HepG2 (cell line): ENCODE results near the gene PYGB. TPM values are rescaled to one million over a fixed set of nuclear protein-coding genes. Genes with fewer than 3 reads are reported as not detected.
A peak's percentile ranks its signal among the peaks of the same experiment; 100 is the strongest.

Source experiments
- ADNP ChIP-seq: sonication (generic); formaldehyde crosslinking; IDR thresholded peaks from 2 replicates; pipeline ENCODE4 v1.4.0; 2020; ENCODE audit warnings: missing genetic modification reagents
- ATF5 ChIP-seq: sonication (generic); formaldehyde crosslinking; IDR thresholded peaks from 2 replicates; pipeline ENCODE4 v1.4.0; 2020; ENCODE audit warnings: mild to moderate bottlenecking, low read depth, missing genetic modification reagents
- BCL3 ChIP-seq: sonication (generic); formaldehyde crosslinking; IDR thresholded peaks from 2 replicates; pipeline ENCODE4 v1.5.1; 2020; ENCODE audit warnings: mild to moderate bottlenecking, missing genetic modification reagents, moderate library complexity
- CREB1 ChIP-seq, 2 experiments: fragments of 450-650 bp in 1 of 2; IDR thresholded peaks; 2 replicates each; pipeline ENCODE4 v1.6.1; 2016 to 2017; ENCODE audit warnings: control low read depth in 1 of 2, mild to moderate bottlenecking in 1 of 2, missing compliant biosample characterization in 1 of 2, missing genetic modification characterization in 1 of 2
- CREB3 ChIP-seq: sonication (generic); formaldehyde crosslinking; IDR thresholded peaks from 2 replicates; pipeline ENCODE4 v1.5.0; 2020; ENCODE audit warnings: missing genetic modification reagents
- FOXJ3 ChIP-seq: sonication (generic); formaldehyde crosslinking; IDR thresholded peaks from 2 replicates; pipeline ENCODE4 v1.4.0; 2020; ENCODE audit warnings: missing genetic modification reagents, mild to moderate bottlenecking, borderline replicate concordance
- GPBP1L1 ChIP-seq: sonication (generic); formaldehyde crosslinking; IDR thresholded peaks from 2 replicates; pipeline ENCODE4 v1.5.0; 2020; ENCODE audit warnings: mild to moderate bottlenecking, missing genetic modification reagents
- IKZF4 ChIP-seq: sonication (generic); formaldehyde crosslinking; IDR thresholded peaks from 2 replicates; pipeline ENCODE4 v1.5.1; 2020; ENCODE audit warnings: borderline replicate concordance, mild to moderate bottlenecking, low read depth, missing genetic modification reagents; ENCODE audit errors: not compliant biosample characterization
- KAT2B ChIP-seq: fragments of 150-350 bp; IDR thresholded peaks from 2 replicates; pipeline ENCODE4 v1.6.1; 2014; ENCODE audit warnings: low read depth, low read length, borderline replicate concordance
- MED1 ChIP-seq: sonication (generic); formaldehyde crosslinking; IDR thresholded peaks from 2 replicates; pipeline ENCODE4 v1.4.0; 2020; ENCODE audit warnings: missing genetic modification reagents
- MTF2 ChIP-seq: sonication (generic); formaldehyde crosslinking; IDR thresholded peaks from 2 replicates; pipeline ENCODE4 v1.5.0; 2020; ENCODE audit warnings: missing genetic modification reagents, borderline replicate concordance
- MXD1 ChIP-seq: sonication (generic); formaldehyde crosslinking; IDR thresholded peaks from 2 replicates; pipeline ENCODE4 v1.4.0; 2020; ENCODE audit warnings: mild to moderate bottlenecking, missing genetic modification reagents
- NR0B2 ChIP-seq: sonication (generic); formaldehyde crosslinking; IDR thresholded peaks from 2 replicates; pipeline ENCODE4 v1.4.0; 2020; ENCODE audit warnings: mild to moderate bottlenecking, missing genetic modification reagents
- PRPF4 ChIP-seq: fragments of 200-400 bp; formaldehyde crosslinking; IDR thresholded peaks from 2 replicates; pipeline ENCODE4 v1.6.1; 2016; ENCODE audit warnings: low read length, low read depth; ENCODE audit not compliant: poor library complexity, severe bottlenecking
- SP5 ChIP-seq: IDR thresholded peaks from 2 replicates; pipeline ENCODE4 v1.6.1; 2016; ENCODE audit warnings: low read depth, borderline replicate concordance
- SPEN ChIP-seq: sonication (generic); formaldehyde crosslinking; IDR thresholded peaks from 2 replicates; pipeline ENCODE4 v1.5.1; 2020; ENCODE audit warnings: low read depth, mild to moderate bottlenecking, missing genetic modification reagents
- ZBTB21 ChIP-seq: sonication (generic); formaldehyde crosslinking; IDR thresholded peaks from 2 replicates; pipeline ENCODE4 v1.4.0; 2020; ENCODE audit warnings: missing genetic modification reagents
- ZBTB3 ChIP-seq: sonication (generic); formaldehyde crosslinking; IDR thresholded peaks from 2 replicates; pipeline ENCODE4 v1.4.0; 2020; ENCODE audit warnings: low read depth, mild to moderate bottlenecking, moderate library complexity, missing genetic modification reagents, borderline replicate concordance
- ZNF251 ChIP-seq: sonication (generic); formaldehyde crosslinking; IDR thresholded peaks from 2 replicates; pipeline ENCODE4 v1.9.0; 2021; ENCODE audit warnings: mild to moderate bottlenecking, missing genetic modification reagents
- ZNF446 ChIP-seq: sonication (generic); formaldehyde crosslinking; IDR thresholded peaks from 2 replicates; pipeline ENCODE4 v1.5.0; 2020; ENCODE audit warnings: mild to moderate bottlenecking, missing genetic modification reagents
- ZNF772 ChIP-seq: sonication (generic); formaldehyde crosslinking; IDR thresholded peaks from 2 replicates; pipeline ENCODE4 v1.5.0; 2020; ENCODE audit warnings: mild to moderate bottlenecking, missing genetic modification reagents
- polyA plus RNA-seq, 8 experiments: library from polyadenylated mRNA; depleted of rRNA in 3 of 8; stranded (reverse) in 7 of 8; unstranded in 1 of 8; fragments of >200 nt; fragmentation: Illumina TruSeq in 4 of 8; extraction: Trizol in 4 of 8; gene quantifications; 2 replicates each; pipeline versions ENCODE4 v1.2.1 to v1.2.3, GENCODE V29; 2011 to 2016; ENCODE audit warnings: low read depth in 4 of 8, missing spikeins in 1 of 8, mixed read lengths in 1 of 8; ENCODE audit not compliant: insufficient read depth in 1 of 8
- total RNA-seq, 5 experiments: library from RNA; depleted of rRNA; stranded (reverse); fragments of >200 nt; fragmentation: Illumina TruSeq; extraction: Trizol; gene quantifications; 2 replicates each; pipeline ENCODE4 v1.2.3, GENCODE V29; 2016; ENCODE audit warnings: low read depth in 1 of 5

The PYGB gene
- total and polyA plus RNA-seq, 2 of the 13 experiments (the other 11 are each of a cell fraction or from before 2014, with no cell fraction given), result 24.2 to 86.3 TPM

- TF ChIP-seq FOXJ3 (CRISPR knock-in tag) (no peak), PRPF4 (no peak), MTF2 (CRISPR knock-in tag) (0 out of 2 replicates have a peak, but pooled peaks have one; percentile 6), GPBP1L1 (CRISPR knock-in tag) (no peak), ZBTB21 (peak; percentile 79), KAT2B (no peak), SP5 (peak; percentile 59), SPEN (CRISPR knock-in tag) (peak; percentile 11; the same call in 1 of the 2 replicates), ZNF251 (CRISPR knock-in tag) (no peak), ZNF446 (no peak), NR0B2 (CRISPR knock-in tag) (no peak), BCL3 (CRISPR knock-in tag) (no peak), ATF5 (CRISPR knock-in tag) (no peak), CREB1 (IDR thresholded peaks at IDR 0.05) (peak; percentile 79), CREB1 (CRISPR knock-in tag; IDR thresholded peaks at IDR 0.05) (no peak), ADNP (CRISPR knock-in tag) (no peak; the same call in 1 of the 2 replicates), MED1 (0 out of 2 replicates have a peak, but pooled peaks have one; percentile 30), IKZF4 (CRISPR knock-in tag) (no peak), CREB3 (CRISPR knock-in tag) (no peak), ZNF772 (CRISPR knock-in tag) (0 out of 2 replicates have a peak, but pooled peaks have one; percentile 40), MXD1 (CRISPR knock-in tag) (no peak), ZBTB3 (CRISPR knock-in tag) (0 out of 2 replicates have a peak, but pooled peaks have one; percentile 34)
These were observed 61.7 kb downstream of the PYGB start (continued) for GRCh38 chr20:25309395-25310267.
